K562 (cell line): ENCODE results near the gene IQCE.

Source experiments
- EZH2 ChIP-seq: IDR thresholded peaks from 2 replicates; pipeline ENCODE4 v1.6.1; 2012; ENCODE audit warnings: low read depth, mild to moderate bottlenecking, inconsistent platforms, low read length, borderline replicate concordance
- HDAC6 ChIP-seq: IDR thresholded peaks from 2 replicates; pipeline ENCODE4 v1.6.1; 2012; ENCODE audit warnings: low read depth, mild to moderate bottlenecking, control low read depth, inconsistent platforms, low read length, moderate library complexity

DNA sequence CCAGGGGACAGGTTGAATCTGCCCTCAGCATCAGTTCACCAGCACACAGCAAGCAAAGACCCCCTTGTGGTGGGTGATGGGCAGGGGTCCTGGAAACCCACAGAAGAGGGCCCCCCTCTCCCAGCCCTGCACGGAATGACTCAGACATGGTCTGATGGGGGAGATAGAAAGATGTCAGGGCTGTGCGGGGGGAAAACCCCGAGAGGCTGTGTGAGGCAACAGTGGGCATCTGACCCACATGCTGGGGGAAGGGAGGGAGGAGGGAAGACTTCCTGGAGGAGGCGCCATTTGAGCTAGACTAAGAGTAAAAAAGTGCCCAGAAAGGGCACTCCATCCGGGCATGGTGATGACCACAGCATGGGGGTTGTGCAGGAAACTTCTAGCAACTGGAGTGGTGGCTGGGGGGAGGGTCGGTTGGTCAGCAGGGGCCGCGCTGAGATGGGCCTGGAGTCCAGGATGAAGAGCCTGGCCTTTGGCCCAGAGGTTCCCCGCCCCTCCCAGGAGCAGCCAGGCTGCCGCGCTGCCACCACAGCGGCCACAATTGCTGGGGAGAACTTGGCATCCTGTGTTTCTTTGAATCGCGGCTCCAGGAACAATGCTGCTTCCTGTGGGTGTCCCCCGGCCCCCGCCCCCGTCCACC, 36.7 kb upstream of the IQCE start:
- no peak for TF ChIP-seq HDAC6
- TF ChIP-seq EZH2, result no peak
